ENCODE measurements around the gene RFPL2.

DNA sequence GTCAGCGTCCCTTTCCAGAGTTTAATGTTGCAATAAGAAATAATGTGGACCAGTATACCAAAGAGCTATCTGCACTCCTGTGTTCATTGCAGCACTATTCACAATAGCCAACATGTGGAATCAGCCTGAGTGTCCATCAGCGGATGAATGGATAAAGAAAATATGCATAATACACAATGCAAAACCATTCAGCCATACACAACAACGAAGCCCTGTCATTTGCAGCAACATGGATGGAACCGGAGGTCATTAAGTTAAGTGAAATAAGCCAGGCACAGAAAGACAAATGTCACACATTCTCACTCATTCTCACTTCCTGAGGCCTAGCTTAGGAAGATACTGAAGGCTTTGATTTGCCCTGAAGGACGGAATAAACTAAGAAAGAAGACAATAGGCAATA is 28.2 kb upstream of the RFPL2 start:
- TF ChIP-seq CTCF (conservative IDR thresholded peaks at IDR 0.05; ENCODE audit: low read depth, low read length): no peak
- TF ChIP-seq EZH2 (IDR thresholded peaks at IDR 0.05; ENCODE audit: borderline replicate concordance, low read depth, low read length, poor library complexity, severe bottlenecking): no peak
